HG02938 (cell line): Measurements from ENCODE around the gene STAG3.
"Not testable (repeated sequence)": the region's sequence is repeated elsewhere in the genome, so short reads cannot be mapped to it uniquely, and the experiment has no call there.

Experiments
- ATAC-seq: cut with Tn5 transposase; IDR thresholded peaks from one replicate; pipeline ENCODE4 v1.9.1; 2021; ENCODE audit warnings: mild to moderate bottlenecking, moderate library complexity; ENCODE audit not compliant: unreplicated experiment

Gene STAG3

DNA sequence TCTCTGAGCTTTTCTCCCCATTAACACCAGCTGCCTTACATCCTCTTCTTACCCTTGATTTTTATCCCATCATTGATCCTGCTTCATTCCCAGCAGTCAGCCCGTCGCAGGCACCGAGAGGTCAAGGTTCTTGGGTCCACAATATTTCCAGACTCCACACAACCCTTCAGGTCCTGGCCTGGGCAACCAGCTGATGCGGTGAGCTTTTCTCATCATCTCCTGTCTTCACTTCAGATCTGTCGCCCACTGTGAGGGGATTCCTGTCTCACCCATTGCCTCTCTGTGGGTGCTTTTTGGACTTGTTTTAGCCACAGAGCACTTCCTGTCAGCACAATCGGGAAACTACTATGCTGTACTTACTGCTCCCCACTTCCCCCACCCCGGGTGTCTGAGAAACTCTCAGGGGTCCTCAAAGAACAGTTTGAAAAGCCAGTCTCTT, 33.6 kb downstream of the STAG3 start:
- peak; percentile 38 for ATAC-seq

DNA sequence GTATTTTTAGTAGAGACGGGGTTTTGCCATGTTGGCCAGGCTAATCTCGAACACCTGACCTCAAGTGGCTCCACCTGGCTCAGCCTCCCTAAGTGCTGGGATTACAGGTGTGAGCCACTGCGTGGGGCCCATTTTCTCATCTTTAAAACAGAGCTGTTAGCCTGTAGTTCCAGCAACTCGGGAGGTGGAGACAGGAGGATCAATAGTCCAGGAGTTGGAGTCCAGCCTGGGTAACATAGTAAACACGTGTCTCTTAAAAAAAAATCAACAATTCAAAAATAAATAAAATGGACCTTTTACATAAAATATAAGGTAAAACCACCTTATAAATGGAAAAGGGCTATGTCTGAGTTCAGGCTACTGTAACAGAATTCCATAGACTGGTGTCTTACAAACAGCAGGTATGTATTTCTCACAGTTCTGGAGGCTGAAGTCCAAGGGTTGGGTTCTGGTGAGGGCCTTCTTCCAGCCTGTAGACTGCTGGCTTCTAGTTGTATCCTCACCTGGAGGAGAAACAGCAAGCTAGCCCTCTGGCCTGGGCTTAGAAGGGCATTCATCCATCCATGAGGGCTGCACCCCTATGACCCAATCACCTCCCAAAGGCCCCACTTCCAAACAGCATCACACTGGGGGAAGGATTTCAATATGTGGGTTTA, 35.0 kb downstream of the STAG3 start:
- no peak for ATAC-seq

- no peak for ATAC-seq
Observed at GRCh38 chr7:100213672-100214071, 36.0 kb downstream of the STAG3 start.

- ATAC-seq = not testable (repeated sequence)
Observed at GRCh38 chr7:100214356-100214755, 36.6 kb downstream of the STAG3 start.

DNA sequence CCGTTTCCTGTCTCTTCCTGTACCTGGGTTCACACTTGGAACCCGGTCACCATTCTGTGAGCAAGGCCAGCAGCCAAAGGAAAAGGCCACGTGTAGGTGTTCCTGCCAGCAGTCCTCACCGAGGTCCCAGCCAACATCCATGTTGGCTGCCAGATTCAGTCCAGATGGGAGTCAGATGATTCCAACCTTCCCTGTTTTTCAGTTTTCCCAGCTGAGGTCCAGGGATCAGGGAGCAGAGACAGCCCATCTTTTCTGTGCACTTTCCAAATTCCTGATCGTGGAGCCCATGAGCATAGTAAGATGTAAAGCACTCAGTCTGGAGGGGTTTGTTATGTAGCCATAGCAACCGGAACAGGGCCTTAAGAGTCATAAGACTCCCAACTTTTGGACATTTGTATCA, 38.2 kb downstream of the STAG3 start:
- ATAC-seq = no peak

DNA sequence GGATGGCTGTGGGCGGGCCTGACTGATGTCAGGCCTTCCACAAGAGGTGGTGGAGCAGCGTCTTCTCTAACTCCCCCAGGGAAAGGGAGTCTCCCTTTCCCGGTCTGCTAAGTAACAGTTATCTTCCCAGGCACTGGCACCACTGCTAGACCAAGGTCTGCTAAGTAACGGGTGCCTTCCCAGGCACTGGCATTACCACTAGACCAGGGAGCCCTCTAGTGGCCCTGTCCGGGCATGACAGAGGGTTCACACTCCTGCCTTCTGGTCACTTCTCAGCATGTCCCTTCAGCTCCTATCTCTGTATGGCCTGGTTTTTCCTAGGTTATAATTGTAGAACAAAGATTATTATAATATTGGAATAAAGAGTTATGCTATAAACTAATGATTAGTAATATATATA, 40.2 kb downstream of the STAG3 start:
- ATAC-seq = peak; percentile 11

DNA sequence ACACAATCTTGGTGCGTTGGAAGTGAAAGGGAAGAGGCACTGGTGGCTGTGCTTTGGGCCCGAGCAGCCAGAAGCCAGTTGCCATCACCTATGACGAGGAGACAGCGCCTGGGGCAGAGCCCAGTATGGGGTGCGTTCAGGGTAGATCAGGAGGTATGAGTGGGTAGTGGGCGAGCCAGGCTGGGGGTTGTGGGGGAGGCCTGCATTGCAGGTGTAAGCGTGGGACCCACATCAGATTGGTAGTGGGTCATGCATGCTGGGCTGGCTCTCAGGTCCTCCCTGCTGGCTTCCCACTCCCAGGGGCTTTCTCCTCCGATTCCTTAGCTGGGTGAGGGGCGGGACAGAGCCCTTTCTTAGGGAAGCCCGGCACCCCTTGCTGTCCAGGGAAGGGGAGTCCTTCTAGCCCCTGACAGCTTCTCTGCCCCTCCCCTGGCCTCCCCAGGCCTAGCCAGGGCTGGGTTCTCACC, 41.6 kb downstream of the STAG3 start:
- no peak for ATAC-seq

GRCh38 chr7:100219801-100220585, 42.3 kb downstream of the STAG3 start, which contains the start of gene PVRIG:
Gene PVRIG (plus strand): TSS chr7:100219949. CDS start chr7:100219971, 22 bp downstream.
- not testable (repeated sequence) for ATAC-seq

- peak; percentile 11 for ATAC-seq
Observed at GRCh38 chr7:100220586-100221230, 43.0 kb downstream of the STAG3 start.

GRCh38 chr7:100221231-100221718, 43.6 kb downstream of the STAG3 start:
- ATAC-seq = peak; percentile 58

DNA sequence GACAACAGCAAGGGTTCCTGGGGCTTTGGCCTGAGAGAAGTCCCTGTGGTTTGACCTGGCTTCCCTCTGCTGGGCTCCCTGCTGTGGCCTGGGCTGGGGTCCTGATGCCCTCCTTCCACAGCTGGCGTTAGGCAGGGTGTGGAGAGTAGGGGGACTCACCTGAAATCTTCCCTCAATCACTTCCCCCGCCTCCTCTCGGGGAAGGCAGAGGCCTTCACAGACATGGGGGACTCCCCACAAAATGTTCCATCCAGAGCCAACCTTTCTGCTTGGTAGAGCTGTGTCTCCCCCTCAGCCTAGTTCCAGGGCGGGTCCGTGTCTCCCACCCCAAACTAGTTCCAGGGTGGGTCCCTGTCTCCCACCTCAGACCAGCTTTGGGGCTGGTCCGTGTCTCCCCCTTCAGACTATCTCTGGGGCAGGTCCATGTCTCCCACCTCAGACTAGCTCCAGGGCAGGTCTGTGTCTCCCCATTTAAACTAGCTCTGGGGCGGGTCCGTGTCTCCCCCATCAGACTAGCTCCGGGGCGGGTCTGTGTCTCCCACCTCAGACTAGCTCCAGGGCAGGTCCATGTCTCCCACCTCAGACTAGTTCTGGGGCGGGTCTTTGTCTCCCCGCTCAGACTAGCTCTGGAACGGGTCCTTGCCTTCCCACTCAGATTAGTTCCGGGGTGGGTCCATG, 44.2 kb downstream of the STAG3 start:
- no peak for ATAC-seq

DNA sequence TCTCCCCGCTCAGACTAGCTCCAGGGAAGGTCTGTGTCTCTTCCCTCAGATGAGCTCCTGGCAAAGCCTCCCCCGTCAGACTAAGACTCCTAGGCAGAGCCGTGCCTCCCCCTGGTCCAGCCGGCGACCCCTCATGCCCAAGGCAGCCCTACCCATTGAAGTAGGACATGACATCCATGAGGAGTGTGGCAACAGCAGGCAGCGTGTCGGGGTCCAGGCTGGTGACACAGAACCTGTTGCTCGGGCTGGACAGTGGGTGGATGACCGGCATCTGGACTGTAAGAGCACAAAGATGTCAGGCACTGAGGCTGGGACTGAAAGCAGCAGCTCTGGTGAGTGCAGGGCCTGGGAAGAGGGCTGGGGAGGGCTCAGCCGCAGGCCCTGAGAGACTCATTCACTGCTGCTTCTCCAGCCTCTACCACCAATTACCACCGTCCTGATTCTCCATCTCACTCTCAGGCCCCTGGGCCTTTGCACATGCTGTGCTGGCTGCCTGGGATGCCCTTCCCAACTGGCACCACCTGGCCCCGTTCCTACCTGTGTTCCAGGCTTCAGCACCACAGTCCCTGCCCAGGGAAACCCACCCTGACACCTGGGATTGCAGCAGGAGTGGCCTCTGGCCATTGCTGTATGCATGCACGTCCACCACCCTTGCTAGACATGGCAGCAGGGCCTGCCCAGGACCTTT, 44.9 kb downstream of the STAG3 start:
- no peak for ATAC-seq

GRCh38 chr7:100223376-100223927, 45.7 kb downstream of the STAG3 start:
- ATAC-seq = not testable (repeated sequence)

DNA sequence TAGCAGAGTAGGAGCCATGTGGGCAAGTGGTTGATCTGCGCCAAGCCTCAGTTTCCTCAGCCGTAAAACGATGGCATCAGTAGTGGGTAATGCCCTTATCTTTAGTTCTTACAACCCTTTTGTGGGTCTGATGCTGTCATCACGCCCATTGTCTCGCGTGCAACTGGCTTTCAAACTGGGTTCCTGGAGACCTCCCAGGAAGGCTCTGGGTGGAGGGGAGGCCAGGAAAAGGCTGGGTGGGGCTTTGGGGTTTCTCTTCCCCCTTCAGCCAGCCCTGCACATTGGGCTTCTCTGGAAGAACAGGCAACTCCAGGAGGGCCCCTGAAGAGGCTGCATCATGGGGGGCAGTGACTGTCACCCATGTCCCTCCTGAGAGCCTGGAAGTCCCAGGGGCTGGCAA, 47.2 kb downstream of the STAG3 start:
- ATAC-seq = not testable (repeated sequence)

GRCh38 chr7:100234660-100235317, 57.1 kb downstream of the STAG3 start:
- not testable (repeated sequence) for ATAC-seq

DNA sequence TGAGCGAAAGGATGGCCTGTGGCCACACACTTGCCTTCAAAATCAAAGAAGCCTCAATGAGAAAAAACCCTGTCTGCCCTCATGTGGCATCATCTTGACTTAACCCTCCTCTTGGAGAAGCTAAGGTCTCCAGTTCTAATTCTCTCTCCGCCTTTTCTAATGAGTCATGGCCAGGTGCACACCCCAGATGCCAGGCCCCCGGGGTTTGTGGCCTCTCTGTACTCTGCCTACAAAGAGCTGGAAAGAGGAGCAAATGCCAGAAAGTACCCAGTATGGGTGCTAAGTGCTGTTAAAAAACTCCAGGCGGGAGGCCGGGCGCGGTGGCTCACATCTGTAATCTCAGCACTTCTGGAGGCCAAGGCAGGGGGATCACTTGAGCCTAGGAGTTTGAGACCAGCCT, 62.3 kb downstream of the STAG3 start:
- ATAC-seq = not testable (repeated sequence)

- not testable (repeated sequence) for ATAC-seq
Observed at GRCh38 chr7:100243385-100243784, 65.7 kb downstream of the STAG3 start.

DNA sequence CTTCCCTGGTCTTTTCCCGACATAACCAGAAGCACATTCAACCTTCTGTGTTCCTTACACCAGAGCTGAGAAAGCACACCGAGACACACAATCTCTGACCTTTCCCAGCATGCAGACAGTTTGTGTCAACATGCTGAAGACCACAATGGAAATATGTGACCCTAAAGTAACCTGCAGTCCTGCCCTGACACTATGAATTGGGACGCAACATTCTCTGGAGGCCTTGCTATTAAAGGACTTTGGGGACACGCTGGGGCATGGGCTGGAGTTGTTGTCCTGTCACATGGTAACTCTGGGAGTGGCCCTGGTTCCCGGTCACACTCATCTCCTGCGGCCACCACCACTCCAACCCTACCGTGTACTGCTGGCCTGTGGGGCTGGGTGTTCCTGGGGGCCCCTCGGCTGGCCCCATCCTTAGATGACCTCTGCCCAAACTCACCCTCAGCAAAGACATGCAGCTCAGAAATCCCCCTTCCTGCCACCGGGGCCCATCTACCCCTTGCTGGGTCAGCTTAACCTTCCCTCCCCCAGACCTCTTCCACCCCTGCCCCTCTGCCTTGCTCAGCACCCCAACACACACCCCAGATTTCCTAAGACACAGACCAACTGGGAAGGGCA, 67.4 kb downstream of the STAG3 start:
- not testable (repeated sequence) for ATAC-seq
